Epidermal melanocyte (primary cell): ENCODE measurements around the gene PDGFD.

Experiments used
- DNase-seq: peaks from one replicate; pipeline ENCODE4 v3.0.0; 2011; ENCODE audit warnings: low spot score; ENCODE audit not compliant: insufficient read length

PDGFD gene

DNA sequence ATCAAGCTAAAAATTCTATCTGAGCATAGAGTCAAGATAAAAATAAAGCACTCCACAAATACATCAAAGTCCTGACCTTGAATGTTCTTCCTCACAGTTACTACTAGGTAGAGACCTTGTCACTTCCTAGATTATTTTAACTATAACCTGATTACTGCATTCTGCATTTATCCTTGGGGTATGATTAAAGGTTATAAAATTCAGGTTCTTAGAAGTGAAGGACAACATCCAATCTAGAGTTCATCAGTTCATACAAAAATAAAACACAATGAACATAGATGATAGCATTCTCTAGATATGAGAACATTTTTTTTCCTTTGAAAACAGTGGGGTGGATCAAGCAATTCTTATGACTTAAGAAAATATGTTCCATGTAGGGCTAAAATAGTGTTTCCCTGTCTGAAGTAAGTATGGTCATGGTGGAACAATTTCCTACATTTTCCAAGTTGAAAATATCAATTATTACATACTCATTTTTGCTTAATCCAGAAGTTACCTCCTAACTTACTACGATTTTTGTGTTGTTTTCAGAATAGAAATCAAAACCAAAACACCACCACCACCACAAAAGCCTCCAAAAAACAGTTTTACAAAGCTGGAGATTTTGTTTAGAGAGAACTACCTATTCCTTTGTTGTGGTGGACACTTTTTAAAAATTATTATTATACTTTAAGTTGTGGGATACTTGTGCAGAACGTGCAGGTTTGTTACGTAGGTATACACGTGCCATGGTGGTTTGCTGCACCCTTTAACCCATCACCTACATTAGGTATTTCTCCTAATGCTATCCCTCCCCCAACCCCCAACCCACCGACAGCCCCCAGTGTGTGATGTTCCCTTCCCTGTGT is 239.6 kb downstream of the PDGFD start:
- DNase-seq: no peak

DNA sequence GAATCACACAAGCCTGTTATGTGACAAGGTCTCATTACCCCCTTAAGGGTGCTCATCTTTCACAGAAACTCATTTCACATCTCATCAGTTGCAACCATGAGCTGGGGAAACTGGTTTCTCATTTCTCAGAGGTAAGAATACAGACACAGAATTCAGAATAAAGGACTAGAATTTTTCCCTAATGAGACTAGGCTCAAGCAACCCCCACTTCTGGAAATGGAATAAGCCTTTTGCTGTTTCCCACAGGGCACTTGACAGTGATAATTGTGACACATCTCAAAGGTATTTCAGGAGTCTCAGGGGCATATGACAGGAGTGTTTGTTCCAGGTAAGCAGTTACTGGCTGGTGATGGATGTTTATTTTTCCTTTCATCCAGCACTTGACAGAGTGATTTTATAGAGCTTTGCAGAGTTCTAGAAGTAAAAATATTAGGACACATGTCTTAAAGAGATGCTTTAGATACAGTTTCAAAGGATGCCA is 240.5 kb downstream of the PDGFD start:
- no peak for DNase-seq

DNA sequence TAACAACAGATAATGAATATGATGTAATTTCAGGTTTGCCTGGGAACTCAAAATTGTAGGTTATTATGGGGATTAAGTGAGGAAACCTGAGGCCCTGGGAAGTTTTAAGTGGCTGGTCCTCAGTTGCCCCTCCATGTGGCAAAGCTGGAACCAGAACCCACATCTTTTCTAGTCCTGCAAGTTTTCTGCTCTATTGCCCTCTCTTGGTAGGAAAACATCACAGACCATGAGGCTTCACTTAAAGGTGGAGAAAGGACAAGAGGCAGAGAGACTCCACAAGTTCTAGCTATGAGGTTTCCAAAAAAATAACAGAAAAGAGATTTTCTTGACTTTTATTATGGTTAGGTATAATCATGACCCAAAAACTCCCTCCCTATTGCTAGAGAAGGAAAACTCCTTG is 243.0 kb downstream of the PDGFD start:
- no peak for DNase-seq

DNA sequence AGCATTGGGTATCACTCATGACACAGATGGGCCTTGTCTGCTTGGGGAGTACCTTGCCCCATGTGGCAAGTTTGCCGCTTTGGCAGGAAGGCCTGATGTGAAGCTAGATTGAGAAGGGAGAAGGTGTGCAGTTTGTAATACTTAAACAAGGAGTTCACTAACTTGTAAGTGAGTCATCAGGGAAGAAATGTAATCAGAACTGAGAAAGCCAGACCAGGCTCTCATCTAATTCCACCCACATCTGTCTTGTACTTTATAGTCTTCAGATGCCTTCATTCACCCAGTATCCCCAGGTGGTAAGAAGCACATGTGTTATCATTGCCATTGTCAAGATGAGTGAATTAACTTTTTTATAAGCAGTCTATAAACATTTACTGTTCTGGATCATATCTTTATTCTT is 243.5 kb downstream of the PDGFD start:
- DNase-seq: no peak

DNA sequence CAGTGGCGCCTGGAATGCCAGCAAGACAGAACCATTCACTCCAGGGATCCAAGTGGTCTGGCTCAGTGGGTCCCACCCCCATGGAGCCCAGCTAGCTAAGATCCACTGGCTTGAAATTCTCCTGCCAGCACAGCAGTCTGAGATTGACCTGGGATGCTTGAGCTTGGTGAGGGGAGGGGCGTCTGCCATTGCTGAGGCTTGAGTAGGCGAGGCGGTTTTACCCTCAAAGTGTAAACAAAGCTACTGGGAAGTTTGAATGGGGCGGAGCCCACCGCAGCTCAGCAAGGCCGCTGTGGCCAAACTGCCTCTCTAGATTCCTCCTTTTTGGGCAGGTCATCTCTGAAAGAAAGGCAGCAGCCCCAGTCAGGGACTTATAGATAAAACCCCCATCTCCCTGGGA is 253.2 kb downstream of the PDGFD start:
- no peak for DNase-seq

DNA sequence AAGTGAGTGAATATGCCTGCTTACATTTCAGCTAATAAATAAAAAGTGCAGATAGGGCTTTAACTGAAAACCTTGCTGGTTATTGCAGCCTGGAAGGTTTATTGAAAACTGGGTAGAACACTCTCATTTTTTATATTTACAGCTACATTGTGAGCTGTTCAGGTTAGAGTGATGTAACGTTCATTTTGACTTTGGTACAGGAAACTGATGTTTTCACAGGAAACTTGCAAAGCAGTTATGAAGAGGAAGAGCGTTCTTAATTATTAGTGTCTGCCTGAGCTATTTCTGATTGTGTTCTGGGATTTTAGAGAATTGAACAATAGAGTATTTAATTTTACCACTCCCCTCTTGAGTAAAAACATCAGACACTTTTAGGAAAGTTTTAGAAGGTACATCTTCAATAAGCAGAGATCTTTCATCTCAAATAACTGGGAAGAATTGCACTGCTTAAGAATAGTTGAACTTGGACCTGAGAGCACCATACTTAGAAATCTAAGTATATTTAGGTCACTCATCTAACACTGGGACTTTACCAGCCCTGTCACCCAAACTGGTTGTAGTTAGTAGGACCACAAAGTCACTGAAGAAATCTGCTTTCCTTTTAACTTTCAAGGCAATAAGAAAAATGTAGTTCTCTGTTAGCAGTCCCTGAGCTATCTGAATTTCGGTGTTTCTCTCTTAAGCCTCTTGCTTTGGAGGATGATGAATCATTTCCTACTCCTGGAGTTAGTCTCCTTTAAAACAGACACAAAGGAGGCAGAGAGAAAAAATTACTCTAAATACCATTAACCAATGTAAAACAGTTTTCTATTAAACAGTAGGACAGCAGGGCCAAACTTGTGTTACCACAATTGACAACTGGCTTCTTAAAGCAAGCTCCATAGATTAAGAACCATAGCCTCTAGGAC is 256.1 kb downstream of the PDGFD start:
- no peak for DNase-seq

DNA sequence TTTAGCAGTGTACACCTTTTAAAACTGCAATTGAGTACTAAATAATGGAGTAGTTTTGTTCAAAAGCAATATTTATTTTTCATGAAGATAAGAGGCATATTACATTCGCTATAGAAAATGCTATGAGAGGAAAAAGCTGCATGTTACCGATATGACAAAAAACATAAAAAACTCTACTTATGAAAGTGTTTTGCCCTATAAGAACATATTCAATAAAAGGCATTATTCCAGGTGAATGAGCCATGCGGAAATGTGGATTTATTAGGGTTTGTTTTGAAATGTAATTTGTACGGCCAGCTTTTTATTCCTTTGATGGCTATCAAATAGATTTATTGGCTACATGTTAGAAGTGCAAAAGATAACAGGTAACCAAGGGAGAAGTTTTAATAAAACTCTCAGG is 256.8 kb downstream of the PDGFD start:
- no peak for DNase-seq

DNA sequence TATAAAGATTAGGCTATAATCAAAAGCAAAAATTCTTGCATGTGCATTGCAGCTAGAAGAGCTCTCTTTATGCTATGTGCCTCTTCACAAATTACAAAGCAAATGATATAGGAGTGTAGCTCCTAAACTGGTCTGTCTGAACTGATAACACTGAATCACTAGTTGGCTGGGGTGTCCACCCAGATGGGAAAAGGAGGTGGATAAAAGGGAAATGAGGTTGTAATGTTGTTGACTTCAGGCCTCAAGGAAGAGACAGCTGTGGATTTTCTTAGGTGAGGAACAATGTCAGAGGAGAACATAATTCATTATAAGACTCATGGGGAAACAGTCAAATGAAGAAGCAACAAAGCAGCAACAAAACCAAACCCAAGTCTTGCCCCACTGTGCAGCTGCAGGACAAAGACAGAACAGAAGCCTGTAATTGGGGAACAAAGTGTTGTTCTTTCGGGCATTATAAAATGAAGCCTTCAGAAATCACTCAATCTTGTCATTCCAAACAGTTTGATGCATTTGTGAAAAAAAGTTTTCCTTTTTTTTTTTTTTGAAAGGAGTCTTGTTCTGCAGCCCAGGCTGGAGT is 257.6 kb downstream of the PDGFD start:
- no peak for DNase-seq

DNA sequence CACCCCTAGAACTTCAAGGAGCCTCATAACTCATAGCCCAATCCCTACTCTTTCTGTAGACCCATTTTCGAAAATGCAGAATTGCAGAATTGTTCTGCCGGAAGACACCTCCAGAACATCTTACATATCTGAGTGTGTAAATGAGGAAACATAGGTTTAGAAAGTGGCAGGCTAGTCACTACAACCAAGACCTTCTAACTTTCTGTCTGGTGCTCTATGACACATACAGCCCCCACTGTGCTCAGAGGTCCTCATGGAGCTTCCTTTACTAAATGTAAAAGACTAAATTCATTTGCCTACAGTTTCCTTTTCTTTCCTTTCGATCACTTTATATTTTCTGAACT is 259.7 kb downstream of the PDGFD start:
- DNase-seq: no peak

DNA sequence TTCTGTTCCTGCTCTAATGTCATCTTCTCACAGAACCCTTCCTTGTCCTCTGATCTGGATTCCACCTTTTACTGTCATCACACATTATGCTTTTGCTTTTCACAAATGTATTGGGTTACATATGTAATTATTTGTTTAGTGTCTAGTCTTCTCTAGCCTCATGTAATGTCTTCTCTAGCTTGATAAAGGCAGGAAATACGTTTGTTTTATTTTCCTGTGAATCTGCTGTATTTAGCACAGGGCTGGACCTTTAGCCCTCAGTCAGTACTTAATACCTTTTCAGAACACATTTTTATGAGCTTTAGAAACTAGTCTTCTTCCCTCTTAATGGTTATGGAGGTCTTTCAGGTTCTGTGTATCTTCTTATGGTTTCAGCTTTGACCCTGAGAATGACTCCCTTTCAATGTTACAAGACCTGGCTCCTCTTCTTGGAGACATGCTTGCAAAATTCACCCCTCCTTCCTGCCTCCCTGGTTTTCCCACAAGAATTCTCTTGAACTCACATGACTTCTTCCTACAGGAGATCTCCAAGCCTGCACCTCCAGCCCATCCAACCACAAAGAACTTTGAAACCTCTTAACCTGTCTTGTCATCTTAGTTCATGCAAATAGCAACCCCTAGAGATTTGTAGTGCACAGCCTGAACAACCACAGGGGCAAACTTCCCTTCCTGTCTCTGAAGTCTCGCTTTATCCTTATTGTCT is 260.2 kb downstream of the PDGFD start:
- DNase-seq: no peak

DNA sequence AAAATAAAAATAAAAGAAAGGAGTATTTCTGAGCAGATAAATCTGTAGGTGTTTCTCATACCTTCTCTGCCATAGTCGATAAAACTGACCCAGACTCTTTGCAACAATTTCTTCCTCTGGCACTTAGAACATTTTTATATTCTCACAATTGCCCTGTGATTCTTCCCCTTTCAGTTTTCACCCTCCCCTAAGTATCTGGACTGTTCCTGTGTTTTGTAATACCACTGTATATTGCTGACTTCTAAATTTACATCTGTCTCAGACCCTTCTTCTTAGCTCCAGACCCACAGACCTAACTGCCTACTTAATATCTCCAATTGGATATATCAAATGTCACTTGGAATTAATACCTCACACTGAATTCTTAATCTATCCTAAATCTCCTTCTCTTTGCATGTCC is 261.0 kb downstream of the PDGFD start:
- no peak for DNase-seq

DNA sequence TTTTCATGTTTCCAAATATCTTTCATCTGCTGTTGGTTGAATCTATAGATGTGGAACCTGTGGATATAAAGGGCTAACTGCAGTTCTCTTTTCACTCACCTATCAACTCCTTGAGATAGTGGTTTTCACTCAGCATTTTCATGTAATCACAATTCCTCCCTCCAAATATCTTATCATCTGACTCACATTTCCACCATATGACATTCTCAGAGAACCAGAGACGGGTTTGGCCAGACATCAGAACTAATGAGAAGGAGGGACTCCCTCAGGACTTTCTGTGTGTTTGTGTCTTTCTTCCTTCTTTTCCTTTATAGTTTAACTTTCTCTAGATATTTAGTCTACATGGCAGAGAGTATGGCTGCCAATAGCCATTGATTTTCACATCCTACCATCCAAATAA is 262.3 kb downstream of the PDGFD start:
- DNase-seq: no peak

DNA sequence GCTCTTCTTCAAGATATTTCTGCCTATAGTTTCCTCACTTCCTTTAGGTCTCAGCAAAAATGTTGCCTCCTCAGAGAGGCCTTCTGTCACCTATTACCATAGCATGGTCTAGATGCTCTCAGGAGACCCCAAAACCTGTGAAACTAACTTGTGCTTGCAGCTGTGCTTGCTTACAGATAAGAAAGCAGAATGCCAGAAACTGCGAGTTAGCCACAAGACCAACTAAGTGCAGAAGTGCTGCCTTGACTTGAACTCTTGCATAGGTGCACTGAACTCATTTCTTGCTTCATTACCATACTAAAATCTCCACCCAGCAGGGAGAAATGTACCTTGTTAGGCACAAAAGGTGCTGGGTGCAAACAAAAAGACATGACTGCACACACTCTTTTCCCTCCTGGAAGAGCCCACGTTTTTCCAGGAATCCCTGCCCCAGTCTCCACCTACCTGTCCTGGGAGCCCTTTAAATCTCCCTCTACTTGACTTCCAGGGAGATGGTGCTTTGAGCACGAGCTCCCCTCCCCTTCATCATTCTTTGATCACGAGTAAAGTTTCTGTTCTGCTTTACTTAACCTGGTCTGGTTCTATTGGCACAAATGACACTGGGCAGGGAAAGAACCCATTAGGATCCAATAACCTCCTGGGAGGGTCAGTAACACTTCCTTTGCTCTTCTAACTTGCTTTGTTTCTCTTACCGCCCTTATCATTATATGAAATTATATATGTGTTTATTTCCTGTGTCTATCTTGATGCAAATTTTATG is 265.2 kb downstream of the PDGFD start:
- DNase-seq: no peak

DNA sequence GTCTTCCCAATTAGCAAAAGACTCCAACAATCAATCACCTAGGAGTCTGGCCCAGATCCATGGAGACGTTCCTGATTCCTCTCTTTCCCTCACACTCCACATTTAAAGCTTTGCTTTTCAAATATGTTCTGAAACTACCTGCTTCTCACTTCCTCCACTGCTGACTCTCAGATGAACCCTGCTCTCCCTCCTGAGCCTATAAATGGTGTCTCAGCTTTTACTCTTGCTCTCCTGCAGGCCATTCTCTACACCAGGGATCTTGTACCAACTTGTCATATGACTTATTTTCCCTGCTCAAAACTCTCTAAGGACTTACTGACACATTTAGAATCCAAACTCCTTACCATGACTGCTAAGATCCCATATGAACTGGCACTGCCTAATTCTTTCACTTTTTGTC is 265.9 kb downstream of the PDGFD start:
- no peak for DNase-seq

DNA sequence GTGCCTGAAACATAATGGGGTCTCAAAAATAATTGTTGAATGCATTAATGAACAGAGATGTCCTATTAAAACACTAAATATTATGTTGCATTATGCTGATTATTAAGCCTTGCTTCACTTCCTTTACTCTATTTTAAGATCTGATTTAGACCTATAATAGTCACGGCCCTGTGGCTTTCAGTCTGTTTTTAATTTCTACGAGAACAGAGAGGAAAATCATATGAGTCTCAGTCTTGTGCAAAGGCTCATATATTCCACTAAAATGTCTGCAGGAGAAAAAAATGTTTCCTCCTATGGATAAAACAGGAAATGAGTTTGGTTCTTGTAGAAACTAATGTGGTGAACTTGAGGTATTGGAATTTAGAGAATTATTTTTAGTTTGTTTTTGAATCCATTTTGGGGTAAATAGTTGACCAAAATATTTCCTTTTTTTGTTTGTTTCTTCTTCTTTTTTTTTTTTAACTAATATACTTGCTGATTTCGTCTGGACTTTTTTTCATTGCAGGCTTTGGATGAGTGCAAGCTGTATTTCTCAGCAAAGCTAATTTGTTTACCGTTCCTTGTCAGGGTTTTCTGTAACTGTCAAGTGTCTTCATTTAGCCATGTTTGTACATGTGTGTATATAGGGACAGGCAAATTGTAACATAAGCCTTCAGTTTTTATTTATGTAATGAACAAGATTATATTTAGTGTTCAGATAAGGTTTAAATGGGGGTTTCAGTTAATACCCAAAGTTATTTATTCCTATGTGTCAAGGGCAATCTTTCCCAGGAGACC is 266.6 kb downstream of the PDGFD start:
- DNase-seq: no peak

DNA sequence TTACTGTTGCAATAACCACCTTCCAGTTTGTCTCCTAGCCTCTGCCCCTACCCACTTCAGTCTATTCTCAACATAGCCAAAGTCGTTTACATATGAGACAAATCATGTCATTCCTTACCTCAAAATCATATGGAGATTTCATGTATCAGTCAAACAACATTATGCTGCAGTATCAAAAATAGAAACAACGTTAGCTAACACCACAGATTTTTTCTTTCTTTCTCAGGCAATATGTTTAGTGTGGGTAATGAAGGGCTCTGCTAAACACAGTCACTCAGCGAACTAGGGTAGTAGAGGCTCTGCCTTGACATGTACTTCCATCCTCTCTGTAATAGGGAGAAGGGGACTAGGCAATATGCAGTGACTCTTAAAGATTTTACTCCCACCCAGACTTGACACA is 268.8 kb downstream of the PDGFD start:
- DNase-seq: no peak

DNA sequence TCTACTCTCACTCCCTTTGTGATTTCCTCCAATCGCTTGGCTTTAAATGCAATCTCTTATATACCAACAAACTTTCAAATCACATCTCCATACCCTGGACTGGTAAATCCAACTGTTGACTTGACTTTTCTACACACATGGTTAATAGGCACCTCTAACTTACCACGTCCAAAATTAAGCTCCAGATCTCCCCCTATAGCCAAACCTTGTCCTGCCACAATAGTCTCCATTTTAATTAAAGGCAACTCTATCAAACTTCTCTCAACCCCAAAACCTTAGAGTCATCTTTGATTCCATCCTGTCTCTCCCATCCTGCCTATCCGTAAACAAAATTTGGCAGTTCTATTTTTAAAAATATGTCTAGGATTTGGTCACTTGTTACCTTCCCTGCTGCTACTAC is 269.3 kb downstream of the PDGFD start:
- DNase-seq: no peak

DNA sequence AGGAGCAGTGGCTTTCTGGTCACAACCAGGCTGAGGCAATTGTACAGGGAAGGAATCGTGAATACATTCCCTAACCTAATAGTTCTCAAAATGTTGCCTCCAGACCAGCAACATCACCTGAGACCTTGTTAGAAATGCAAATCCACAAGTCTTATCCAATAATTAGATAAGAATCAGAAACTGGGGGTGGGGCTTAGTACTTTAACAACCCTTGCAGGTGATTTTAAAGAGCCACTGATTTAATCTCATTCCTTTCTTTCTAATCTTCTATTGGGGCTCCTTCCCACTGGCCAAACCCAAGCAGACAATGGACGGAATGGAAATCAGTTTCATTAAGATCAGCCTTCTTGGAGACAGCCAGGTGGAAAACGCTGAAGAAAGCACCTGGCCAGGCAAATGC is 269.9 kb downstream of the PDGFD start:
- no peak for DNase-seq

DNA sequence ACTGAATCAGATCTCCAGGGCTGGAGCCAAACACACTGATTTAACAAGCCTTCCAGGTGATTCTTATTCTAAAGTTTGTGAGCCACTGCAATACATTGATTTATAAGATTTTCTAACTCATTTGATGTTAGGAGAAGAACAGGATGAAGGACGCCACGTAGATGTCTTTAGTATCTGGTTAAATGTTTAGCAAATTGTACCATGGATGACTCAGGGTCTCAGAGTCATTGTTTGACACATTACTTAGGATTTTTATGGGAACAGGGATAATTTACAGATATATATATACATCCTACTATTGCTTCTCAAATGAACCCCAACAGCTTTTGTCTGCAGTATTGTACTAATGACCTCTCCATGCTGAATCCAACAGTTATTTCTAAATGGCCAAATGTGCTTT is 270.6 kb downstream of the PDGFD start:
- no peak for DNase-seq

DNA sequence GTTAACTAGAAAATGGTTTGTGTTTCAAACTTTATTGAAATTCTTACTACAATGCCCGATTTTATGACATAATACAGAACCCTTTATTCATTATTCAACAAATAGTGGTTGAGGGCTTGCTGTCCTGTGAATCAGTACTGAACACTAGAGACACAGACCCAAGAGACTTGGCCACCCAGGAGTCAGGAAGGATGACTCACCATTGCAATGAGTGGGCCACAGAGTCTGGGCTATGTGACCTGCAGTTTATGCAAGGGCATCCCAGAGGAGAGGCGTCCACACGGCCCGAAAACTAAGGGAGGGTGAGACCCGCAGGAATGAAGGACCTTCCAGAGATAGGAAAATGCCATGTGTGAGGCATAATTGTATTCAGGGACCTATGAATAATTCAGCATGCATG is 271.3 kb downstream of the PDGFD start:
- no peak for DNase-seq
